Activated CD4-positive, alpha-beta T cell treated with anti-CD3 and anti-CD28 coated beads for 24 hours (primary cell): Measurements from ENCODE around the gene ABCB6.
A peak's percentile ranks its signal among the peaks of the same experiment; 100 is the strongest.
"Not testable (repeated sequence)": the region's sequence is repeated elsewhere in the genome, so short reads cannot be mapped to it uniquely, and the experiment has no call there.

Source experiments
- DNase-seq, 2 donors: peaks; one replicate each; pipeline ENCODE4 v3.0.0-alpha.2; 2020; ENCODE audit warnings: low read depth in 2 of 2

Gene ABCB6

DNA sequence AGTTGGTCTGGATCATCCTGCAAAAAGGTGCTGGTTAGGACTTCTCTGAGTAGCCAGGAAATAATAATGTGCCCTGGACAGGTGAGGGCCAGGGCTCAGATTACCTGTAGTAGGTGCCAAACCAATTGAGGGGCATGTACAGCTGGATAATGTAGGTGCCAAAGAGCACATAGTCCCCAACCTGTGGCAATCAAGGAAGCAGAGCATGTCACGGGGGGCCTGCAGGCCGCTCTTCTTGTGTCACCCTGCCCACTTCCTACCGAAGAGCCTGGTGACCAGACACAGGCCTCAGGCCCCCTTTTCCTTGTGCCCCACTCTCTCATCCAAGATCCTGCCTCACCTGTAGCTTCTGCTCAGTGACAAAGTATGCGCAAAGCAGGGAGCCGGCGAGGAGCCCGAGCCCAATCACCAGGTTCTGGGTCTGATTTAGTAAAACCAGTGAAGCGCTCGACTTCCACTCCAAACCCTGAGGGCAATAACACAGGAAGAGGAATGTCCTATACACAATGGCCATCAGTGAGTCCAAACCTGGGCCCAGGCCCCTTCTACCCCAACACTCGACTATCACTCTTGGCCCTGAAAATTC, 5.2 kb downstream of the ABCB6 start:
- no peak for DNase-seq

DNA sequence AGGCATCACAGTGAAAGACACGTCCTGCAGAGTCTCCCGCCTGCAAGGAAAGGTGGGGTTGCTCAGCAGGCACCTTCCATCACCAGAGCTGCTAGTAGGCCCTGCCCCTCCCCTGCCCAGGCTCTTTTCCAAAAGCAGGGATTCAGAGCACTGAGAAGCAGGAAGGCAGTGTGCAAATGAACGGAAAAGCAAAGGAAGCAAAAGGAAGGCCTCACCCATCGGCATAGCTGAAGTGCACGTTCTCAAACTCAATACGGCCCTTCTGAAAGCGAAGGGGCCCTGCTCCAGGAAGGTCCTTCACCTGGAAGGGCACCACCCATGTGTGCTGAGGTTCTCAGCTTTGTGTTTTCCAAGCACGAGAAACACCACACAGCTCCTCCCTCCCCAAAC, 5.7 kb downstream of the ABCB6 start:
- DNase-seq: no peak

DNA sequence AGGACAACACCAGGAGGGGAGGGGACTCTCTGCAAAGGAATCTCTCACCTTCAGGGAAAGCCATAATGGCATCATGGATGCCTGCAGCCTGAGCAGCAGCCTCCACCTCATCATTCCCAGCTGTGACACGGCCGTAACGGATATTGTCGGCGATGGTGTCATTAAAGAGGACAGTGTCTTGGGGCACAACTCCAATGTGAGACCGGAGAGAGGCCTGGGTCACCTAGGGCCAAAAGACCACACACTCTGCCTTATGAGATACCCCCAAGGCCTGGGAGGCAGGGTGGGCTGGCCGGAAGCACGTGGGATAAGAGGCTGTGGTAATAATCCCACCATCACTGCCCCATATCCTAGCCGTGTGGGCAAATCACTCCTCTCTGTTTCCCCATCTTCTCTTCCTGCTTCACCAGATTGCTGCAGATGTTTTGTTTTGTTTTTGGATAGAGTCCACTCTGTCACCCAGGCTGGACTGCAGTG, 7.8 kb downstream of the ABCB6 start:
- no peak for DNase-seq

- DNase-seq: no peak
Measured at GRCh38 chr2:219210196-219210885, 8.4 kb downstream of the ABCB6 start.

- DNase-seq: no peak
Measured at GRCh38 chr2:219209236-219210195, 9.2 kb downstream of the ABCB6 start.

DNA sequence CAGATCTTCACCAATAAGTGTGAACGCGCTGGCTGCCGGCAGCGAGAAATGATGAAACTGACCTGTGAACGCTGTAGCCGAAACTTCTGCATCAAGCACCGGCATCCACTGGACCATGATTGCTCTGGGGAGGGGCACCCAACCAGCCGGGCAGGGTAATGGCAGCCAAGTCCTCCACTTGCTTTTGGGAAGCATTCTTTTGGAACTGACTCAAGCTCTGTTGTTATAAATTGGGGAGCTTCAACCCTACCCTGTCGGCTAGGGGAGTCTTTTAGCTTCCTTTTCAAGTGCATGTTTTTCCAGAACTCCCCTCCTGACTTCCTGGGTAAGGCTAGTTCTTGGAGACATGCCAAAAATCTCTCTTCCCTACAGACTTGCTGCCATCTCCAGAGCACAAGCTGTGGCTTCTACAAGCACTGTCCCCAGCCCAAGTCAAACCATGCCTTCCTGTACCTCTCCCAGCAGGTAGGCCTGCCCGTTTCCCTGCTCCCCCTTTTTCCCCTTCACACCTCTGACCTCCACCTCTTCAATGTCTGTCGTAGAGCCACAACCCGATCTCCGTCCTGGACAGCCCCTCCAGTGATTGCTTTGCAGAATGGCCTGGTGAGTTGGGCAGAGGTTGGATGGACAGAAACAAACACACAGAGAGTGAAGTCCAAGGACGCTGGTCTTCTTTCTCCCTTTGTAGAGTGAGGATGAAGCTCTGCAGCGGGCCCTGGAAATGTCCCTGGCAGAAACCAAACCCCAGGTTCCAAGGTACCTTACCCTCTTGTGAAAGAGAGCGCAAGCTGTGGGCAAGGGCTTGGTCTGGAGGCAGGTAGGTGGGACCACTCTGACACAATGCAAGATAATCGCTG, 10.6 kb downstream of the ABCB6 start:
- no peak for DNase-seq

GRCh38 chr2:219207134-219207883, 11.4 kb downstream of the ABCB6 start:
- no peak for DNase-seq

- peak; percentile 91 to 93 for DNase-seq
Measured at GRCh38 chr2:219206328-219207133, 12.2 kb downstream of the ABCB6 start, which contains the start of gene ZFAND2B. Gene ZFAND2B (plus strand): TSS chr2:219206782. CDS start chr2:219206988, 206 bp downstream.

- no peak for DNase-seq
Measured at GRCh38 chr2:219205981-219206327, 12.8 kb downstream of the ABCB6 start.

GRCh38 chr2:219205165-219205538, 13.6 kb downstream of the ABCB6 start:
- DNase-seq: no peak

DNA sequence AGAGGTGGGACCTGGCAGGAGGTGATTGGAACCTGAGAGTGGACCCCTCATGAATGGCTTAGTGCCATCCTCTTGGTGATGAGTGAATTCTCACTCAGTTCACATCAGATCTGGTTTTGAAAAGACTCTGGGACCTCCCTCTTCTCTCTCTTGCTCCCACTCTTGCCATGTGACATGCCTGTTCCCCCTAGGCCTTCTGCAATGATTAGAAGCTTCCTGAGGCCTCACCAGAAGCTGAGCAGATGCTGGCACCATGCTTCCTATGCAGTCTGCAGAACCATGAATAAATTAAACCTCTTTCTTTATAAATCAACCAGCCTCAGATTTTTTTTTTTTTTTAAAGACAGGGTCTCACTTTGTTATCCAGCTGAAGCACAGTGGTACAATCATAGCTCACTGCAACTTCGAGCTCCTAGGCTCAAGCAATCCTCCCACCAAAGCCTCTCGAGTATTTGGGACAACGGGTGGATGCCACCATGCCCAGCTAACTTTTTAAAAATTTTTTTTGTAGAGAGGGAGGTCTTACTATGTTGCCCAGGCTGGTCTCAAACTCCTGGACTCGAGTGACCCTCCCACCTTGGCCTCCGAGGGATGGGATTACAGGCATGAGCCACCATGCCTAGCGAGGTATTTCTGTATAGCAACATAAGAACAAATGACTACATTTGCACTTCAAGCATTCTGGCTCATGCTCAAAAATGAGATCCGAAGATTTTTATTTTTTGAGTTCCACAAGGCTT, 14.2 kb downstream of the ABCB6 start:
- DNase-seq: no peak

GRCh38 chr2:219201331-219201730, 17.4 kb downstream of the ABCB6 start:
- not testable (repeated sequence) for DNase-seq

DNA sequence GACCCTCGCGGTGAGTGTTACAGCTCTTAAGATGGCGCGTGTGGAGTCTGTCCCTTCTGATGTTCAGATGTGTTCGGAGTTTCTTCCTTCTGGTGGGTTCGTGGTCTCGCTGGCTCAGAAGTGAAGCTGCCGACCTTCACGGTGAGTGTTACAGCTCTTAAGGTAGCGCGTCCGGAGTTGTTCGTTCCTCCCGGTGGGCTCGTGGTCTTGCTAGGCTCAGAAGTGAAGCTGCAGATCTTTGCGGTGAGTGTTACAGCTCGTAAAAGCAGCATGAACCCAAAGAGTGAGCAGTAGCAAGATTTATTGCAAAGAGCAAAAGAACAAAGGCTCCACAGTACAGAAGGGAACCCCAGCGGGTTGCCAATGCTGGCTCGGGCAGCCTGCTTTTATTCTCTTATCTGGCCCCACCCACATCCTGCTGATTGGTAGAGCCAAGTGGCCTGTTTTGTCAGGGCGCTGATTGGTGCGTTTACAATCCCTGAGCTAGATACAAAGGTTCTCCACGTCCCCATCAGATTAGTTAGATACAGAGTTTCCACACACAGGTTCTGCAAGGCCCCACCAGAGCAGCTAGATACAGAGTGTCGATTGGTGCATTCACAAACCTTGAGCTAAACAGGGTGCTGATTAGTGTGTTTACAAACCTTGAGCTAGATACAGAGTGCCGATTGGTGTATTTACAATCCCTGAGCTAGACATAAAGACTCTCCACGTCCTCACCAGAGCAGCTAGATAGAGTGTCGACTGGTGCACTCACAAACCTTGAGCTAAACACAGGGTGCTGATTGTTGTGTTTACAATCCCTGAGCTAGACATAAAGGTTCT, 18.0 kb downstream of the ABCB6 start:
- DNase-seq: not testable (repeated sequence)

- DNase-seq: no peak
Measured at GRCh38 chr2:219199470-219200211, 19.1 kb downstream of the ABCB6 start.

GRCh38 chr2:219198974-219199373, 19.8 kb downstream of the ABCB6 start:
- no peak for DNase-seq

DNA sequence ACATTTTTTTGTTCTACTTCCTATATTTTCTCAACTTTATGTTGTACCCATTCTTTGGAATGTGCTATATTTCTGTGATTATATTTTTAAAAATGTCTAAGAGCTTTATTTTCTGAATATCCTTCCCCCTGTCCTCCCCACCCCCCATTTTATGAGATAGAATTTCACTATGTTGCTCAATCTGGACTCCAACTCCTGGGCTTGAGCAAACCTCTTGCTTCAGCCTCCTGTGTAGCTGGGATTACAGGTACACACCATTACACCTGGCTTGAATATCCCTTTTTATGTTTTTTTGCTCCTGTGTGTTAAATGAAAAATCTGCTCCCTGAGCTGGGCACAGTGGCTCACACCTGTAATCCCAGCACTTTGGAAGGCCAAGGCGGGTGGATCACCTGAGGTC, 21.4 kb downstream of the ABCB6 start:
- DNase-seq: no peak

DNA sequence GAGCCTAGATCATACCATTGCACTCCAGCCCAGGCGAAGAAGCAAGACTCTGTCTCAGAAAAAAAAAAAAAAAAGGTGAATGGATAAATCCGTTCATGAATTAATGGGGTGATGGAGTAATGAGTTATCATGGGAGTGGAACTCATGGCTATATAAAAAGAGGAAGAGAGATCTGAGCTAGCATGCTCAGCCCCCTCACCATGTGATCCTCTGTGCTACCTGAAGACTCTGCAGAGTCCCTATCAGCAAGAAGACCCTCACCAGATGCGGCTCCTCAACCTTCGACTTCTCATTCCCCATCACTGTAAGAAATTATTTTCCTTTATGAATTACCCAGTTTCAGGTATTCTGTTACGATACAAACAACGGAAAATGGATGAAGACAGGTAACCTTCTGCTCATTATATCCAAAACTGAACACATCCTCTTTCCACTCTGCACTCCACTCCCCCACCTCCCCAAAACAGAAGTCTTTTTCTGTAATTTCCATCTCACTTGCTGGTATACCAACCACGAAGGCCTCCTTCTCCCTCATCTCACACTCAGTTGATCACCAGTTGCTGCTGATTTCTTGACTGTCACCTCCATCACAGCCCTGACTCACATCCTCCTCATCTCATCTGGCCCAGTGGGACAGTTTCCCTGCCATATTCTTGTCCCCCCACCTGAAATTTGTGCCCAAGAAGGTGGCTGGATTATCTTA, 31.9 kb downstream of the ABCB6 start:
- DNase-seq: no peak
